Measurements from ENCODE around the gene SLC10A4. TPM values are rescaled to one million over a fixed set of nuclear protein-coding genes. Genes with fewer than 3 reads are reported as not detected.

SLC10A4 gene
- polyA plus RNA-seq, 1 donor from 2014 or later, result not detected

DNA sequence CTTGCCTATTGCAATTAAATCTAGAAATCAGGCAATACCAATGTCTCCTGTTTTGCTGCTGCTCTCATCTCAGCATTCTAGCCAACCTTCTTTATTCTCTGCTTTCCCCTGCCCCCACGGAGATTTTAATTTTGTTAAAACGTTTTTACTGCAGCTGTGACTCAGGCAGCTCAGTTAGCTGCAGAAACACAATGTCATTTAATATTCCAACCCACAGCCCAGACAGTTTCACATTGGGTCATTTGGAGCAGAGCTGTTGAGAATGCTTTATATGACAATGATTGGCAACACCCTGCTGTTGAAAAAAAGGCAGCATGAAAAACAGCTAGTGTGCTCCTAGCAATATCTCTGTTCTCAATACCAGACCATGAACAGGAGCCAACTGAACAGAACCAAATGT, 12.6 kb upstream of the SLC10A4 start:
- Mint-ChIP-seq H3K27ac (no peak overlapping the region), H3K36me3 (no peaks in the 10 kb centered on the region), H3K4me1 (peaks cover 0 to 2% (median 0%) of the 10 kb centered on the region in 3 donors), H3K9me3 (peaks cover 0 to 2% (median 0%) of the 10 kb centered on the region in 3 donors), H3K27me3 (no peaks in the 10 kb centered on the region), H3K4me3 (no peak overlapping the region)

DNA sequence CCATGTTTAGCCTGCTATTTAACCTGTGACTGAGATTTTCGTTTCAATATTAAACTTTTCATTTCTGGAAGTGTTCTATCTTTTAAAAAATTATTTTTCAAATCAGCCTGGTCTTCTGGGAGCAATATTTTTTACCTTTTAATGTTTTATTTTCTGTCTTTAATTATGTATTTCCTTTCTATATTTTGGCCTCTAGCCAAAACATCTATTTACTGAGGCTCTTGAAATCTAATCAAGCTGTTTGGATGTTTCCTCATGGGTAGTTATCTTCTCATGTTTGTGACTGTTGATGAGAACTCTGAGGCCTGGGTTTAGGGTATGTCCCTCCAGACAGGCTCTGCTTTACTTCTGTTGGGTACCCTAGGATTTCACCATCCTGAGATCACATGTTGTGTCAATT, 10.3 kb upstream of the SLC10A4 start:
- no peak overlapping the region for H3K4me3 Mint-ChIP-seq
- H3K27me3 Mint-ChIP-seq, result no peaks in the 10 kb centered on the region
- peaks cover 0 to 2% (median 0%) of the 10 kb centered on the region in 3 donors for H3K9me3 Mint-ChIP-seq
- H3K36me3 Mint-ChIP-seq, result no peaks in the 10 kb centered on the region
- peaks cover 0 to 2% (median 0%) of the 10 kb centered on the region in 3 donors for H3K4me1 Mint-ChIP-seq
- H3K27ac Mint-ChIP-seq, result no peak overlapping the region

DNA sequence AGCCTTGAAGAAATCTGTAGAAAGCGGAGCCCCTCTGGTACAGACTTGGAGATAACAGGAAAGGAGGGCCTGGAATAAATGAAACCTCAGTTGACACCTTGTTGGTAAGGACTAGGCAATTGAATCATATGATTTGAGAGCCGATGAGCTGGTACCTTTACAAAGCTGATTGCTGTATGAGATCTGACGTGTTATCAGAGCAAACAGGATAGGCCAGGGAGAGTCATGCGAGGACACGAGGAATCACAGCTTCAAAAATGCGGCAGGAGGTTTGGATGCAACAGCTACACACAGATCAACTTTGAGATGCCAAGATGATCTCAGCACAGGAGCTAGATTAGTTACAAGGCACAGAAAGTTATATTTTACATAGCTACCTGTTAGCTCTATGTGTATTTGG, 7.4 kb upstream of the SLC10A4 start:
- Mint-ChIP-seq H3K36me3 (peaks cover 2% of the 10 kb centered on the region), H3K27me3 (peaks cover 4% of the 10 kb centered on the region), H3K4me3 (no peak overlapping the region), H3K4me1 (peaks cover 0 to 2% (median 0%) of the 10 kb centered on the region in 3 donors), H3K27ac (no peak overlapping the region), H3K9me3 (peaks cover 0 to 2% (median 0%) of the 10 kb centered on the region in 3 donors)

DNA sequence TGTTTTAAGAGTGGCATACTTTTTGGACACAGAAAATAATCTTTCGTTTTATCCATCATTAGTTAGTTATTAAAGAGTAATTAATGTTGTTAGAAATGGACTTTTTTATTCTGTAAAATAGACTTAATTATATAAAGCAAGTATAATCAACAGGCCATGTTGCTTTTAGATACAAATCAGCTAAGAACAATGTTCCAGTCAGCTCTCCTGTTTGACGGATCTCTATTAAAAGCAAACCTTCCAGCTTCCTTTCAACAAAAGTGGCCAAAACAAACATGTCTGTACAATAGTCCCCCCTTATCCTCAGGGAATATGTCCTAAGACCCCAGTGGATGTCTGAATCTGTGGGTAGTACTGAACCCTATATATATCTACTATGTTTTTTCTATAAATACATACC, 4.9 kb upstream of the SLC10A4 start:
- Mint-ChIP-seq H3K4me1 (peaks cover 0 to 4% (median 2%) of the 10 kb centered on the region in 3 donors), H3K27ac (no peak overlapping the region), H3K27me3 (peaks cover 24% of the 10 kb centered on the region), H3K4me3 (no peak overlapping the region), H3K36me3 (peaks cover 2% of the 10 kb centered on the region), H3K9me3 (no peaks in the 10 kb centered on the region)

DNA sequence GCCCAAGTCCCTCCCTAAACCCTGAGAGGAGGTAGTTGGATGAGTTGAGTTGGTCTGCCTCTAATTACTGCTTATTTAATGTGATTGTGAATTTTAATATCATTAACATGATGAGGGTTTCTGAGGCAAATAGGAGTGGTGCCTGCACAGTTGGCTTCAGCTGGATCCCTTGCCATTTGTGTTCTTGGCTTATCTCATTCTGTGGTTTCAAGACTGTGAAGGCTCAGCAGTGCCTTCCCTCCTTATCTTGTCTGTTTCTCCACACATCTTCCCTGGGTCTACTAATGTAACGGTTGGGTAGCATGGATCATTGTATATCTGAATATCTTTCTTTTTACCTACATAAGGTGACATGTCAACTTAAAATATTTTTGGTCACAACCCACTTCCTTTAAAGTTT, 1.6 kb upstream of the SLC10A4 start:
- peaks cover 0 to 14% (median 11%) of the 10 kb centered on the region in 3 donors for H3K4me1 Mint-ChIP-seq
- no peak overlapping the region for H3K4me3 Mint-ChIP-seq
- no peaks in the 10 kb centered on the region for H3K9me3 Mint-ChIP-seq
- H3K36me3 Mint-ChIP-seq, result peaks cover 2% of the 10 kb centered on the region
- H3K27ac Mint-ChIP-seq, result no peak overlapping the region
- peaks cover 40% of the 10 kb centered on the region for H3K27me3 Mint-ChIP-seq

DNA sequence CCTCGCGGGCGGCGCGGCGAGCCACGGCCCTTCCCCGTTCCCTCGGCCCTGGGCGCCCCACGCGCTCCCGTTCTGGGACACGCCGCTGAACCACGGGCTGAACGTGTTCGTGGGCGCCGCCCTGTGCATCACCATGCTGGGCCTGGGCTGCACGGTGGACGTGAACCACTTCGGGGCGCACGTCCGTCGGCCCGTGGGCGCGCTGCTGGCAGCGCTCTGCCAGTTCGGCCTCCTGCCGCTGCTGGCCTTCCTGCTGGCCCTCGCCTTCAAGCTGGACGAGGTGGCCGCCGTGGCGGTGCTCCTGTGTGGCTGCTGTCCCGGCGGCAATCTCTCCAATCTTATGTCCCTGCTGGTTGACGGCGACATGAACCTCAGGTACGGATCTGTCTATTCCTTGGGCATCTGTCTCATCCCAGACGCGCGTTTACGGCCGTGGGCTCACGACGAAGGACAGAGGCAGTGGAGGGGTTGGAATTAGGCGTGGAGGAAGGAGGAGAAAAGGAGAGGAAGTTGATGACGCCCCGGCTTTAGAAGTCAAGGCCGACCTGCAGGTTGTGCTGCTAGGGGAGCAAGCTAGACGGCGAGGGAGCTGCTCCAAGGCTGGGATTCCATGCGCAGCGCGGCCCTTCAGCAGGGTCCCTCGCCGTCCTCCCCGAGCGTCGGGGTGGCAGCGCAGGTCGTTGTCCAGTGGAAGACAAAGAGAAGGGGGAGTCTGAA, 792 bp downstream of the SLC10A4 start:
- Mint-ChIP-seq H3K4me1 (peaks cover 3 to 14% (median 11%) of the 10 kb centered on the region in 3 donors), H3K9me3 (no peaks in the 10 kb centered on the region), H3K27ac (no peak overlapping the region), H3K36me3 (no peaks in the 10 kb centered on the region), H3K4me3 (peak overlapping the region in 3 of 4 donors; percentile 18 to 90 (median 66)), H3K27me3 (peaks cover 57% of the 10 kb centered on the region)

DNA sequence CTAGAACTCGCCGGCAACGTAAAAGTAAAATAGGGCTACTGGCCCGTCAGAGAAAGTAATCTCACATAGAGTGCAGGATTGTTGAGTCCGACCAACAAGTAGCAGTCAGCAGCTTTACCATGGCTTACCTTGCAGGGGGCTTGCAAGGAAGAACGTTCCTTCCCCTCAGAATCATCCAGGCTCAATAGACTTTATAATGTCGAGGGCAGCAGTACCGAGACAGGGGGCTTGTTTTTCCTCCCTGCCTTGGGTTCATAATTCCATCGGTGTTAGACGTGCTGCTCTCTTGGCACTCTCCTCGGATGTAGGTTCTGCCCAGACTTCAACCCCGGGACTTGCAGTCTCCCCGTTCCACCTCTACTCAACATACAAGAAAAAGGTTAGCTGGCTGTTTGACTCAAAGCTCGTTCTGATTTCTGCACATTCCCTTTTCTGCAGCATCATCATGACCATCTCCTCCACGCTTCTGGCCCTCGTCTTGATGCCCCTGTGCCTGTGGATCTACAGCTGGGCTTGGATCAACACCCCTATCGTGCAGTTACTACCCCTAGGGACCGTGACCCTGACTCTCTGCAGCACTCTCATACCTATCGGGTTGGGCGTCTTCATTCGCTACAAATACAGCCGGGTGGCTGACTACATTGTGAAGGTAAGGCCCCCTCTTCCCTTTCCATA, 1.5 kb downstream of the SLC10A4 start:
- H3K9me3 Mint-ChIP-seq, result no peaks in the 10 kb centered on the region
- peak overlapping the region in 3 of 4 donors; percentile 18 to 90 (median 66) for H3K4me3 Mint-ChIP-seq
- no peak overlapping the region for H3K27ac Mint-ChIP-seq
- H3K27me3 Mint-ChIP-seq, result peaks cover 62% of the 10 kb centered on the region
- no peaks in the 10 kb centered on the region for H3K36me3 Mint-ChIP-seq
- peaks cover 3 to 14% (median 11%) of the 10 kb centered on the region in 3 donors for H3K4me1 Mint-ChIP-seq

DNA sequence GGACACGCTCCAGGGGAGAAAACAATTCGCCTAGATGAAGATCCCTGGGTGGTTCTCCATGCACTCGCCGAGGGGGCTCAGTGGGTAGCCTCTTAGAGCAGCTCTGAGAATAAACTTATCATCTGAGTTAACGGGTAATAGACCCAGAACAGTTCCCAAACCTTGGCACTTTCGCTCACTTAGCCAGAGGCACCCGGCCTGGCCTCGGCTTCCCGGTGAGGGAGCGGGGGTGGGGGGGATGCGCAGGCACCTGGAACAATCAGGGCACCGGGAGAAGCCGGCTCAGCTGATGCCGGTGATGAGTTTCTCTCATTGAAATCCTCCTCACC, 6.5 kb downstream of the SLC10A4 start:
- Mint-ChIP-seq H3K36me3 (no peaks in the 10 kb centered on the region), H3K4me3 (peak overlapping the region; percentile 5 to 68 (median 60)), H3K9me3 (no peaks in the 10 kb centered on the region), H3K27ac (no peak overlapping the region), H3K4me1 (peaks cover 3 to 4% (median 3%) of the 10 kb centered on the region in 3 donors), H3K27me3 (peaks cover 46% of the 10 kb centered on the region)

DNA sequence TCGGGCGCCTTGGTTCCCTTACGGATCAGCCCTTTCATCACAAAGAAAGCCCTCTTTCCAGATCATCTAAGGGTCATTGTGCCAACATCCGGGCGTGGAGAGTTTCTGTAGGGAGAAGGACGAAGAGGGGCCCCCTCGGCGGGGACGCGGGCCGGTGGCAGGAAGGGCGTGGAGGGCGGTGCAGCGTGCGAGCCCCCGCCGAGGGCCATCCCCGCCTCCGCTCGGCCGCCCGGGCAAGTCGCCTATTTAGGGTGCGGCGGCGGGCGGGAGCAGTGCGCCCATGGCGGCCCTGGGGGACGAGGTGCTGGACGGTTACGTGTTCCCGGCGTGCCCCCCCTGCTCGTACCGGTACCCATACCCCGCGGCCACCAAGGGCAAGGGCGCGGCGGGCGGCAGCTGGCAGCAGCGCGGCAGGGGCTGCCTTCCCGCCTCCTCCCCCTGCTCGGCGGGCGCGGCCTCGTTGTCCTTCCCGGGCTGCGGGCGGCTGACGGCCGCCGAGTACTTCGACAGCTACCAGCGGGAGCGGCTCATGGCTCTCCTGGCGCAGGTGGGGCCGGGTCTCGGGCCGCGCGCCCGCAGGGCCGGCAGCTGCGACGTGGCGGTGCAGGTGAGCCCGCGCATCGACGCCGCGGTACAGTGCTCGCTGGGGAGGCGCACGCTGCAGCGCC, 7.0 kb downstream of the SLC10A4 start, which contains the start of gene ZAR1:
ZAR1 (plus strand) TSS at position 241 of the 668 bp plus-strand sequence; CDS start at position 281, 40 bp downstream.
- H3K9me3 Mint-ChIP-seq, result no peaks in the 10 kb centered on the region
- no peaks in the 10 kb centered on the region for H3K36me3 Mint-ChIP-seq
- H3K27me3 Mint-ChIP-seq, result peaks cover 41% of the 10 kb centered on the region
- H3K27ac Mint-ChIP-seq, result no peak within 1 kb of the TSS
- H3K4me3 Mint-ChIP-seq, result peak within 1 kb of the TSS; percentile 5 to 68 (median 60)
- peaks cover 0 to 3% (median 0%) of the 10 kb centered on the region in 3 donors for H3K4me1 Mint-ChIP-seq

DNA sequence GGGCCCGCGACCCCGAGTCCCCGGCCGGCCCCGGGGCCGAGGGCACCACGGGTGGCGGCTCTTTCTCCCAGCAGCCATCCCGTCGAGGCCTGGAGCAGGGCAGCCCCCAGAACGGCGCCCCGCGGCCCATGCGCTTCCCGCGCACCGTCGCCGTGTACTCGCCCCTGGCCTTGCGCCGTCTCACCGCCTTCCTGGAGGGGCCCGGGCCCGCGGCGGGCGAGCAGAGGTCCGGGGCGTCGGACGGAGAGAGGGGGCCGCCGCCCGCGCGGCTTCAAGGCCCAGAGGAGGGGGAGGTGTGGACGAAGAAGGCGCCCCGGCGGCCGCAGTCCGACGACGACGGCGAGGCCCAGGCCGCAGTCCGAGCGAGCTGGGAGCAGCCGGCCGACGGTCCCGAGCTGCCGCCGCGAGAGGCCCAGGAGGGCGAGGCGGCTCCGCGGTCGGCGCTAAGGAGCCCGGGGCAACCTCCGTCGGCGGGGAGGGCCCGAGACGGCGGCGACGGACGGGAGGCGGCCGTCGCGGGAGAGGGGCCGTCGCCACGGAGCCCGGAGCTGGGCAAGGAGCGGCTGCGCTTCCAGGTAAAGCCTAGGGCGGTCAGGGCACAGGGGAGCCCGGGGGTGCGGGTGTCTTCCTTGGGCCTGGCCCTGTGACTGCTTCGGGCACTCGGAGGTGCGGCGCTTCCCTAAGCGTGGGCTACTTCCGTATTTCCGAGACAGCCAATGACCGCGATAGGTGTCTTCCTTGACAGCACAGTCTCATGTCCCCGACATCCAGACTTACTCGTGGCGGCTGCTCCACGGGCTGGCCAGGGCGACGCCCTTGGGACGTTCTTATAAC, 7.8 kb downstream of the SLC10A4 start:
- Mint-ChIP-seq H3K27me3 (peaks cover 40% of the 10 kb centered on the region), H3K9me3 (no peaks in the 10 kb centered on the region), H3K27ac (no peak overlapping the region), H3K36me3 (no peaks in the 10 kb centered on the region), H3K4me3 (peak overlapping the region in 1 of 4 donors; percentile 17), H3K4me1 (peaks cover 0 to 3% (median 0%) of the 10 kb centered on the region in 3 donors)

DNA sequence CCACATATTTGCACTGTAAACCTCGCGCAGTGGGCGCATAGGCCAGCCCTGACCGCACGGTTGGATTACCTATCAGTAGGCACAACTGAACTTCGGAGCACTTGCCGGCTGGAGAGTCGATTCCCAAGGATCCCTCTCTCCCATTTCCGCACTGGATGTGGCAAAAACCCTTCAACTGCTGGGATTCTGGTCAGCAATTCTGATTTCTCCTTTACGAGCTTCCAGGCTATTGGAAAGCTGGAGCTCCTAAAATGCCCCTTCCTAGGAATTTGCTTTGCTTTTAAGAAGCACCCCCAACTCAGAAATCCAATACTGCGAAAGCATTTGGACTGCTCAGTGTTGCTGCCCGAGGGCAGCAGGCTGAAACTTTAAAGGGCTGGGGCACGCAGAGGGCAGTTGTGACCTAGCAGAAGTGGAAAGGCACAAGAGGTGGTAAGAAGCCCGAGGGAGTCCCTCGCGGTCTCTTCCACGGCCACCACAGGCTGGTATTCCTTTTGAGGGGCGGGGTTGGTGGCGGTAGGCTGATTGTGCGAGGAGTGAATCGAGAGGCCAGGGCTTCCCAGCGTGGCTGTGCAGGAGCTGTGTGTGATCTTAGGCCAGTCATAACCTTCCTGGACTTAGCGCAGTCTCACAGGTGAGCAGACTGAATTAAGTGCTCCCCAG, 8.5 kb downstream of the SLC10A4 start:
- Mint-ChIP-seq H3K27ac (peak overlapping the region in 1 of 3 donors; percentile 31), H3K27me3 (peaks cover 40% of the 10 kb centered on the region), H3K4me3 (peak overlapping the region in 2 of 4 donors; percentile 46 to 56), H3K9me3 (no peaks in the 10 kb centered on the region), H3K36me3 (no peaks in the 10 kb centered on the region), H3K4me1 (peaks cover 0 to 3% (median 0%) of the 10 kb centered on the region in 3 donors)

DNA sequence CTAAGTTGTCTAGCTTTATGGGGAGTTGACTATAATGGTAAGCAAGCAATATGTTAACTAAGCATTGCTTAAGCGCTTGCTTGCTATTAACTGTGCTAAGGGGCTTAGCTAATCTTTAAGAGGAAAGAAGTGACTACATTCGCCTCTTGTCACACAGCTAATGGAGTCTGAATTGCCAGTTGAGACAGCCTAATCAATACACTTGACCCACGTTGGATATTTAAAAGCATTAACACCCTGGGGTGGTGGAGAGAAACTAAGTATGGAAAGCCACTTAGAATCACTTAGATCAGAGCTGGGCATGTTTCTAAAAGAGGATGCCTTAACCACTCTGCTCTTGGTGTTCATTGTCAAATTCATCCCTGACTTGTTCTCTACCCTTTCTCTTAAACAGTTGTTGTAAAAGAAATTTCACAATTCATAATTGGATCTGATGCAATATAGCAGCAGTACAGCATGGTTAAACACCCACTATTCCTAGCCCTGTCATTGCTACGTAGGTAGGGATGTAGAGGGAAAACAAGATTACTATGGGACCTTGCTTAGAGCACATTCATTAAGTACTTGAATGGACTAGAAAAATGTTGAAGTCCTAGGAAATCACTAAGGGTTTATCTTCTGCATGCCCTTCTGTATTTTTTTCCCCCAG, 10.4 kb downstream of the SLC10A4 start:
- H3K4me3 Mint-ChIP-seq, result no peak overlapping the region
- H3K4me1 Mint-ChIP-seq, result no peaks in the 10 kb centered on the region
- H3K9me3 Mint-ChIP-seq, result no peaks in the 10 kb centered on the region
- H3K36me3 Mint-ChIP-seq, result no peaks in the 10 kb centered on the region
- H3K27me3 Mint-ChIP-seq, result peaks cover 26% of the 10 kb centered on the region
- peak overlapping the region in 1 of 3 donors; percentile 59 for H3K27ac Mint-ChIP-seq

DNA sequence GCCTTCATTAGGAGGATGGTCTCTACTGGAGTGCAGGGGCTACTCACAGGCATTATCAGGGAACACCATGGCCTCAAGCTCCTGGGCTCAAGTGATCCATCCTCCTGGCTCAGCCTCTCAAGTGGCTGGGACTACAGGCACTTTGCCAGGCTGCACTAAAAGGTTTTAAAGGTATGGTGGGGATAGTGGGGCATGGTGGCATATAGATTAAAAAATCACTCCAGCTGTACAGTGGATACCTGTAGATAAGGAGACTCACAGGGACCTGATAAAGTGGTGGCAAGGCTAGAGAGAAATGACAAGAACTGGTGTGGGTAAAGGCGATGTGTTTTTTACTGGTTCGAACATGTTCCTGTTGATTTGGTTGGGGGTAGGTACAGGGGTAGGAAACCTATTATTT, 12.8 kb downstream of the SLC10A4 start:
- no peak overlapping the region for H3K27ac Mint-ChIP-seq
- peaks cover 15% of the 10 kb centered on the region for H3K27me3 Mint-ChIP-seq
- no peak overlapping the region for H3K4me3 Mint-ChIP-seq
- H3K4me1 Mint-ChIP-seq, result no peaks in the 10 kb centered on the region
- H3K9me3 Mint-ChIP-seq, result no peaks in the 10 kb centered on the region
- peaks cover 2% of the 10 kb centered on the region for H3K36me3 Mint-ChIP-seq

DNA sequence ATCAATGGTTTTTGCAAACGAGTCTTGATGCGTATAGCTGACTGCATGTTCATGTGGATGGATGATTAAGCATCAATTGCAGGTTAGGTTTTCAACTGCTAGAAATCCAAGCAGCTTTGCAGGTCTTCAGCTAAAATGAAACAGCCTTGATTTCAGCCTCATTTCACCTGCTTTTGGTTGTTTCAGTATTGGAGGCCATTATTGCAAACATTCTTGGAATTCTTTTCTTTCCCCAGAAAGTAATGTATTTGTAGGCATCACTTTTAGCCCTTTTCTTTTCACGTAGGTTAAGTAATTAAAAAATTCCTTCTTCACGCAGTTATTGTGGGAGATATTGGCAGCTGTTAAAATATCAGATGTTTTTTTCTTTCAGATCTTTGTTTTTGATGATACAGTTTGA, 15.8 kb downstream of the SLC10A4 start:
- Mint-ChIP-seq H3K4me3 (no peak overlapping the region), H3K27me3 (no peaks in the 10 kb centered on the region), H3K9me3 (no peaks in the 10 kb centered on the region), H3K36me3 (peaks cover 2% of the 10 kb centered on the region), H3K4me1 (no peaks in the 10 kb centered on the region), H3K27ac (no peak overlapping the region)
